ENCODE data around the gene AKNAD1.

DNA sequence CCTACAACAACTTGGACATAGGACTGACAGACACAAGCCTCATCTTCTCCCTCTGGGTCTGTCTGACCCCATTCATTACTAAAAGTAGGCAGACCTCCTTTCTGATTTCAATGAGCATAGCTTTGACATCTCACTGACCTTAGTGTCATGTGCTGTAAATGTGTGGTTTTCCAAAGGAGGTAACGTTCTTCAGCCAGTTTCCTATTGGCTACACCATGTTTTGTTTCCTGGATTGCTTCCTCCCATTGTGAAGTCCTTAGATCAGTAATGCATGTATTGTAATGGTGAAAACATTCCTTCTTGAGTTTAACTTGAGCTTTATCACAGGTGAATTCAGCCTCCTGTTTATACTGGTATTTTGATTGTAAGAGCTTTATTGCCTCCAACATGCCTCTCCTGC, 89.8 kb downstream of the AKNAD1 start:
- TF ChIP-seq TAF1 (IDR thresholded peaks at IDR 0.05; ENCODE audit: low read depth, low read length) (no peak), POLR2A (IDR thresholded peaks at IDR 0.05; ENCODE audit: low read depth, low read length) (no peak), POLR2AphosphoS5 (IDR thresholded peaks at IDR 0.05; ENCODE audit: low read depth, low read length) (no peak), SPI1 (IDR thresholded peaks at IDR 0.05; ENCODE audit: low read depth, low read length) (no peak), POU2F2 (IDR thresholded peaks at IDR 0.05; ENCODE audit: low read depth, low read length) (no peak), PAX5 (IDR thresholded peaks at IDR 0.05; ENCODE audit: insufficient read depth, low read length, severe bottlenecking) (no peak)
